Measurements from ENCODE around the gene BRINP2.

The BRINP2 gene

DNA sequence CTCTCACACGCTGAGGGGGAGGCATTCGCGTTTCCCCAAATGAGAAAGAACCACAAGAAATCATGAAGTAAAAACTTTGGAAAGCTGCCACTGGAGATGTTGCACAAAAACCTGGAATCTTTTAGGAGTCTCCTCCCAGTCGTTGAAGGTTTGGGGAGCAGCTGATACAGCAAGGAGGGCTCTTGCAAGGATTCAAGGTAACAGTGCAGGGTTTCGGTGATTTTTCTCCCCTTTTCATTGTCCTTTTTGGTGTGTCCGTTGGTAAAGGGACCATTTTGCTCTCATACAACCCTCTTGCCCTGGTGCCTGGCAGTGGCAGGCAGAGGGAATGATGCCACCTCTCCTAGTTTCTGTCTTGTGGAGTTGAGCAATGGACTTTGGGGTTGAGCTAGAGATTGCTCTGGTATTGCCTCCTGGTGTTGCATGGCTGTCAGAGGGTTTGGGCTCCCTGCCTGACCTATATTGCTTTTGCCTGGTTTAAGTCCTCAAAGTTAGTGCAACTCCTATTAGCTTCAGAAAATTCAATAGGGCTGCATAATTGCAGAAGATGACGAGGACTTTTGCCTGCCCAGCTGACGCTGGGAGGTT lies 872 bp downstream of the BRINP2 start:
- Histone ChIP-seq H3K36me3 (ENCODE audit: control insufficient read depth in 2 of 2, insufficient read depth in 2 of 2, low read length in 2 of 2) (no peaks in the 10 kb centered on the region), H3K27me3 (ENCODE audit: control insufficient read depth in 1 of 2, insufficient read depth in 2 of 2, low read length in 2 of 2) (peaks cover 36 to 46% of the 10 kb centered on the region in 2 donors), H3K4me3 (ENCODE audit: low read length in 2 of 2) (peak overlapping the region in 1 of 2 donors; percentile 75), H3K9me3 (ENCODE audit: control insufficient read depth in 2 of 2, low read length in 2 of 2) (peaks cover 0 to 2% of the 10 kb centered on the region in 2 donors), H3K4me1 (ENCODE audit: control insufficient read depth, insufficient read depth, low read length) (peaks cover 11% of the 10 kb centered on the region), H3K27ac (ENCODE audit: low read length) (no peak overlapping the region), H3K9ac (ENCODE audit: low read length in 2 of 2) (no peak overlapping the region)

- Histone ChIP-seq H3K27ac (ENCODE audit: low read length) (no peak overlapping the region), H3K36me3 (ENCODE audit: control insufficient read depth in 2 of 2, insufficient read depth in 2 of 2, low read length in 2 of 2) (no peaks in the 10 kb centered on the region), H3K4me3 (ENCODE audit: low read length in 2 of 2) (no peak overlapping the region), H3K9ac (ENCODE audit: low read length in 2 of 2) (no peak overlapping the region), H3K27me3 (ENCODE audit: control insufficient read depth in 1 of 2, insufficient read depth in 2 of 2, low read length in 2 of 2) (peaks cover 36 to 44% of the 10 kb centered on the region in 2 donors), H3K4me1 (ENCODE audit: control insufficient read depth, insufficient read depth, low read length) (peaks cover 11% of the 10 kb centered on the region), H3K9me3 (ENCODE audit: control insufficient read depth in 2 of 2, low read length in 2 of 2) (peaks cover 0 to 2% of the 10 kb centered on the region in 2 donors)
These were observed 1.5 kb downstream of the BRINP2 start for GRCh38 chr1:177172272-177172671.

- Histone ChIP-seq H3K27me3 (ENCODE audit: control insufficient read depth in 1 of 2, insufficient read depth in 2 of 2, low read length in 2 of 2) (peaks cover 36 to 44% of the 10 kb centered on the region in 2 donors), H3K9me3 (ENCODE audit: control insufficient read depth in 2 of 2, low read length in 2 of 2) (peaks cover 0 to 2% of the 10 kb centered on the region in 2 donors), H3K36me3 (ENCODE audit: control insufficient read depth in 2 of 2, insufficient read depth in 2 of 2, low read length in 2 of 2) (no peaks in the 10 kb centered on the region), H3K27ac (ENCODE audit: low read length) (no peak overlapping the region), H3K4me1 (ENCODE audit: control insufficient read depth, insufficient read depth, low read length) (peaks cover 11% of the 10 kb centered on the region), H3K9ac (ENCODE audit: low read length in 2 of 2) (no peak overlapping the region), H3K4me3 (ENCODE audit: low read length in 2 of 2) (no peak overlapping the region)
These were observed 2.1 kb downstream of the BRINP2 start for GRCh38 chr1:177172866-177173265.

- Histone ChIP-seq H3K36me3 (ENCODE audit: control insufficient read depth in 2 of 2, insufficient read depth in 2 of 2, low read length in 2 of 2) (no peaks in the 10 kb centered on the region), H3K4me3 (ENCODE audit: low read length in 2 of 2) (no peak overlapping the region), H3K27ac (ENCODE audit: low read length) (no peak overlapping the region), H3K9ac (ENCODE audit: low read length in 2 of 2) (no peak overlapping the region), H3K4me1 (ENCODE audit: control insufficient read depth, insufficient read depth, low read length) (peaks cover 11% of the 10 kb centered on the region), H3K27me3 (ENCODE audit: control insufficient read depth in 1 of 2, insufficient read depth in 2 of 2, low read length in 2 of 2) (peaks cover 36 to 39% of the 10 kb centered on the region in 2 donors), H3K9me3 (ENCODE audit: control insufficient read depth in 2 of 2, low read length in 2 of 2) (peaks cover 0 to 2% of the 10 kb centered on the region in 2 donors)
These were observed 3.2 kb downstream of the BRINP2 start for GRCh38 chr1:177173976-177174375.

DNA sequence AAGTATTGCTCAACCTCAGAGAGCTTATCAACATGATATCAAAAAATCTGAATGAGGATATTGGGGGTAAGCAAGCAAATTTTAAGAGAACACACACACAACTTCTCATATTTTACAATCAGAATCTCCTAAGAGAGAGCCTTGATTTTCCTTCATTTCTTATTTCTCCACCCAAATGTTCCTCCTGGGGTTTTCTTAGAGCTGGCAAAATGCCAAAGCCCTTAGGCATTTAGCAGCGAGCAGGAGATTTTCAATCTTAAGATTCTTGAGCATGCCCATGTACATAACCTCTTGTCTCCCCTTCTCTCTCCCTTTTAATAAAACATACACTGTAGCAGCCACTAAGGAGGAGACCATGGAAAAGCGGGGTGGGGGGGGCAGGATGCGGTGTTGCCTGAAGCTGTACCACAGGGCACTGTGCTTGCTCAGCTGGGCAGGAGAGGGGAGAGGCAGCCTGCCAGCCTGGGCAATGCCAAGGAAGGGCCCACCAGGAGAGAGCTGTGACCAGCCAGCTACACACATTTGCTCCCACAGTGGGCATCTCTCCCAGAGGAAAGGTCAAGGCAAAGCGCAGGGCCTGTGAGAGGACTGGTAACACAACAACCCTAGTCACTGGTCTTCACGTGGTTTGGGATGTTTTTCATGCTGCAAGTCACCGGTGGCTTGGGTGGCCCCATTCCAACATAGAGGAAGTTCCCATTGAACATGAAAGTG lies 4.3 kb downstream of the BRINP2 start:
- no peak overlapping the region for H3K9ac ChIP-seq (ENCODE audit: low read length in 2 of 2)
- H3K4me3 ChIP-seq (ENCODE audit: low read length in 2 of 2), result no peak overlapping the region
- H3K36me3 ChIP-seq (ENCODE audit: control insufficient read depth in 2 of 2, insufficient read depth in 2 of 2, low read length in 2 of 2), result no peaks in the 10 kb centered on the region
- peaks cover 11% of the 10 kb centered on the region for H3K4me1 ChIP-seq (ENCODE audit: control insufficient read depth, insufficient read depth, low read length)
- peaks cover 0 to 2% of the 10 kb centered on the region in 2 donors for H3K9me3 ChIP-seq (ENCODE audit: control insufficient read depth in 2 of 2, low read length in 2 of 2)
- no peak overlapping the region for H3K27ac ChIP-seq (ENCODE audit: low read length)
- peaks cover 30 to 39% of the 10 kb centered on the region in 2 donors for H3K27me3 ChIP-seq (ENCODE audit: control insufficient read depth in 1 of 2, insufficient read depth in 2 of 2, low read length in 2 of 2)

- no peak overlapping the region for H3K27ac ChIP-seq (ENCODE audit: low read length)
- H3K27me3 ChIP-seq (ENCODE audit: control insufficient read depth in 1 of 2, insufficient read depth in 2 of 2, low read length in 2 of 2), result peaks cover 5 to 11% of the 10 kb centered on the region in 2 donors
- H3K9me3 ChIP-seq (ENCODE audit: control insufficient read depth in 2 of 2, low read length in 2 of 2), result no peaks in the 10 kb centered on the region
- peak overlapping the region; percentile 38 to 57 for H3K4me3 ChIP-seq (ENCODE audit: low read length in 2 of 2)
- peak overlapping the region in 1 of 2 donors; percentile 25 for H3K9ac ChIP-seq (ENCODE audit: low read length in 2 of 2)
- H3K36me3 ChIP-seq (ENCODE audit: control insufficient read depth in 2 of 2, insufficient read depth in 2 of 2, low read length in 2 of 2), result no peaks in the 10 kb centered on the region
- peaks cover 4% of the 10 kb centered on the region for H3K4me1 ChIP-seq (ENCODE audit: control insufficient read depth, insufficient read depth, low read length)
These were observed 10.5 kb downstream of the BRINP2 start for GRCh38 chr1:177181280-177181630.

DNA sequence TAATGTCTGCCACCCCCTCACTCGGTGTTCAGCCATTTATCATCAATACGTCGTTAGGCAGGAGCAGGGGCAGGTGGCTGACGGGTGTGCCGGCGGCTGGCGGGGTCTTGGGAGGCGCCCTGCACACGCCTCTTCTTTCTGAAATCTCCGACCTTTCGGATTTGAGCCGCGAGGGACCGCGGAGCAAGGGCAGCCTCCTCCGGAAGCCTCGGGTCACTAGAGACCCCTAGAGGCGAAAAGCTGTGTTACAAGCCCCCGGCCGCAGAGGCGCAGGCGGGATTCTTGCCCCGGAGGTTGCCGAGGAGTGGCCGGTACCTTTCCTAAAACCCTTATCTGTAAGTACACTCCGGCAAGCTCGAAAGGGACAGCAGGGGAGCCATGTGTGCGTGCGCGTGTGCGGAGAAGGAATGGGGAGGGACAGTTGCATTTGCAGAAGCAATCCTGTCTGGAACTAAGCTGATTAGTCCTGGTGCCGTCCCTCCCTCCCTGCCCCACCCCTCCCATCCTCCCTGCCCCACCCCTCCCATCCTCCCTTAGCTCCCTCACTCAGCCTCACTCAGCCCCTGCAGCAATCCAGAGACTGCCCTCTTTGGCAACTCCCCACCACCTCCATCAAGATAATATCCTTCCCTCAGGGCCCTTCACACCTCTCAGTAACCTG lies 11.0 kb downstream of the BRINP2 start:
- H3K4me3 ChIP-seq (ENCODE audit: low read length in 2 of 2), result peak overlapping the region; percentile 38 to 57
- no peaks in the 10 kb centered on the region for H3K9me3 ChIP-seq (ENCODE audit: control insufficient read depth in 2 of 2, low read length in 2 of 2)
- H3K27ac ChIP-seq (ENCODE audit: low read length), result no peak overlapping the region
- peaks cover 4% of the 10 kb centered on the region for H3K4me1 ChIP-seq (ENCODE audit: control insufficient read depth, insufficient read depth, low read length)
- peaks cover 5 to 11% of the 10 kb centered on the region in 2 donors for H3K27me3 ChIP-seq (ENCODE audit: control insufficient read depth in 1 of 2, insufficient read depth in 2 of 2, low read length in 2 of 2)
- no peaks in the 10 kb centered on the region for H3K36me3 ChIP-seq (ENCODE audit: control insufficient read depth in 2 of 2, insufficient read depth in 2 of 2, low read length in 2 of 2)
- peak overlapping the region in 1 of 2 donors; percentile 25 for H3K9ac ChIP-seq (ENCODE audit: low read length in 2 of 2)

DNA sequence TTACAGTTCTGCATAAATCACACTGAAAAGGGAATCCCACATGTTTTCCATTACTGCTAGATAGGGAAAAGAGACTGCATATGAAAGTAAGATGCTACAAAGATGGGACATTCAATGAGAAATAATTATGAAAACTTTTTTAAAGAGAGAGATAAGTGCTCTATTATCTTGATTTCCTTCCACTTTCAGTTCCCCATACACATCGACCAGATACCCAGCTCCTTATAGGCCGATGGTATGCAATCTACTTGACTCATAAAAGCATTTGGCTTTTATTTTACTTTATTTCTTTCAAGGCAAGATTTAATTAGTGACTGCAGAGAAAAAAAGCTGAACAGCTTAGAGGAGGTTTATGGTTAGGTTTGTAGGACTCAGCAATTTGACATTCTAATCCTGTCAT lies 13.1 kb downstream of the BRINP2 start:
- Histone ChIP-seq H3K4me3 (ENCODE audit: low read length in 2 of 2) (no peak overlapping the region), H3K27ac (ENCODE audit: low read length) (no peak overlapping the region), H3K36me3 (ENCODE audit: control insufficient read depth in 2 of 2, insufficient read depth in 2 of 2, low read length in 2 of 2) (no peaks in the 10 kb centered on the region), H3K27me3 (ENCODE audit: control insufficient read depth in 1 of 2, insufficient read depth in 2 of 2, low read length in 2 of 2) (peaks cover 5 to 11% of the 10 kb centered on the region in 2 donors), H3K9ac (ENCODE audit: low read length in 2 of 2) (no peak overlapping the region), H3K4me1 (ENCODE audit: control insufficient read depth, insufficient read depth, low read length) (peaks cover 4% of the 10 kb centered on the region), H3K9me3 (ENCODE audit: control insufficient read depth in 2 of 2, low read length in 2 of 2) (no peaks in the 10 kb centered on the region)

GRCh38 chr1:177185209-177185608 lies 14.5 kb downstream of the BRINP2 start:
- H3K36me3 ChIP-seq (ENCODE audit: control insufficient read depth in 2 of 2, insufficient read depth in 2 of 2, low read length in 2 of 2), result no peaks in the 10 kb centered on the region
- no peak overlapping the region for H3K27ac ChIP-seq (ENCODE audit: low read length)
- no peak overlapping the region for H3K4me3 ChIP-seq (ENCODE audit: low read length in 2 of 2)
- H3K27me3 ChIP-seq (ENCODE audit: control insufficient read depth in 1 of 2, insufficient read depth in 2 of 2, low read length in 2 of 2), result peaks cover 7 to 10% of the 10 kb centered on the region in 2 donors
- H3K9ac ChIP-seq (ENCODE audit: low read length in 2 of 2), result no peak overlapping the region
- no peaks in the 10 kb centered on the region for H3K9me3 ChIP-seq (ENCODE audit: control insufficient read depth in 2 of 2, low read length in 2 of 2)
- peaks cover 4% of the 10 kb centered on the region for H3K4me1 ChIP-seq (ENCODE audit: control insufficient read depth, insufficient read depth, low read length)

DNA sequence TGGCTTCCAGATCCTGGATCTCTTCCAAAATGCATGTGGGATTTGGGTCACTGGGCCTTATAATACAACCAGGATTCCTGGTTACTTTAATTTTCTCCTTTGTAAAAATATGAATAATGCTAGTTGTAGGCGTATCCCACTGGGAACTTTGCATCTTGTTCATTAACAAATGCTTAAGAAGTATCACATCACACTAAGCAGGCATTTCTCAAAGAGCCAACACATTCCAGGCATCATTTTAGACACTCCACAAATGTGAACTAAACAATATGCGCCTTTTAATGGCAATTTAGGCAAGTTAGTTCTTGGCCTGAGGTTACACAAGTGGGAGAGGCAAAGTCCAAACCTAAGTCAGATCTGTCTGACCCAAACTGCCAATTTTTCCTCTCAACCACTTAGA lies 15.9 kb downstream of the BRINP2 start:
- Histone ChIP-seq H3K9me3 (ENCODE audit: control insufficient read depth in 2 of 2, low read length in 2 of 2) (no peaks in the 10 kb centered on the region), H3K4me1 (ENCODE audit: control insufficient read depth, insufficient read depth, low read length) (peaks cover 2% of the 10 kb centered on the region), H3K9ac (ENCODE audit: low read length in 2 of 2) (no peak overlapping the region), H3K36me3 (ENCODE audit: control insufficient read depth in 2 of 2, insufficient read depth in 2 of 2, low read length in 2 of 2) (no peaks in the 10 kb centered on the region), H3K27ac (ENCODE audit: low read length) (no peak overlapping the region), H3K4me3 (ENCODE audit: low read length in 2 of 2) (no peak overlapping the region), H3K27me3 (ENCODE audit: control insufficient read depth in 1 of 2, insufficient read depth in 2 of 2, low read length in 2 of 2) (peaks cover 2 to 5% of the 10 kb centered on the region in 2 donors)

Data from stomach smooth muscle (tissue), 2 donors.